Measurements from ENCODE around the gene HIPK1.

GRCh38 chr1:113991467-113991997 lies 62.4 kb downstream of the HIPK1 start:
- TF ChIP-seq POLR2AphosphoS5 (IDR thresholded peaks at IDR 0.05; ENCODE audit: low read depth, low read length) (no peak), ZKSCAN5 (CRISPR knock-in tag; IDR thresholded peaks at IDR 0.05) (no peak)
